Hippocampal formation (tissue), 2 donors: ENCODE data around the gene BLOC1S1.
"Not testable (repeated sequence)": the region's sequence is repeated elsewhere in the genome, so short reads cannot be mapped to it uniquely, and the experiment has no call there.

ENCODE experiments used
- DNase-seq, 2 donors: peaks; one replicate each; lab custom pipeline; 2025; lab: John Stamatoyannopoulos, UW

BLOC1S1 gene

GRCh38 chr12:55745361-55746173 is 29.7 kb downstream of the BLOC1S1 start:
- peak in 1 of 2 donors; percentile 38 for DNase-seq

- no peak for DNase-seq
These were observed 30.5 kb downstream of the BLOC1S1 start for GRCh38 chr12:55746174-55746912.

DNA sequence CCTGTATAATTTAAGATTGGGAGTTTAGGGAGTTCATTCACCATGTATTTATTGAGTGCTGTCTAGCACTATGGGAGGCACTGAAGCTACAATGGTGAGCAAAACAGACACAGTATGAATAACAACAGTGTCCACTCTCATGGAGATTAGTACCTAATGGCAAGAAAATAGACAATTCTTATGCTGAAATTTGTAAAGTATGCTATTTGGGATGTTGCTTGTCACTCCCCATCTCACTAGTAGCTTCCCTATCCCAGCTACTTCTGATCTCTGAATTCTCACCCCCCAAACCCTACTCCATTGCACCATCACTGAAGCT is 31.0 kb downstream of the BLOC1S1 start:
- DNase-seq = no peak

DNA sequence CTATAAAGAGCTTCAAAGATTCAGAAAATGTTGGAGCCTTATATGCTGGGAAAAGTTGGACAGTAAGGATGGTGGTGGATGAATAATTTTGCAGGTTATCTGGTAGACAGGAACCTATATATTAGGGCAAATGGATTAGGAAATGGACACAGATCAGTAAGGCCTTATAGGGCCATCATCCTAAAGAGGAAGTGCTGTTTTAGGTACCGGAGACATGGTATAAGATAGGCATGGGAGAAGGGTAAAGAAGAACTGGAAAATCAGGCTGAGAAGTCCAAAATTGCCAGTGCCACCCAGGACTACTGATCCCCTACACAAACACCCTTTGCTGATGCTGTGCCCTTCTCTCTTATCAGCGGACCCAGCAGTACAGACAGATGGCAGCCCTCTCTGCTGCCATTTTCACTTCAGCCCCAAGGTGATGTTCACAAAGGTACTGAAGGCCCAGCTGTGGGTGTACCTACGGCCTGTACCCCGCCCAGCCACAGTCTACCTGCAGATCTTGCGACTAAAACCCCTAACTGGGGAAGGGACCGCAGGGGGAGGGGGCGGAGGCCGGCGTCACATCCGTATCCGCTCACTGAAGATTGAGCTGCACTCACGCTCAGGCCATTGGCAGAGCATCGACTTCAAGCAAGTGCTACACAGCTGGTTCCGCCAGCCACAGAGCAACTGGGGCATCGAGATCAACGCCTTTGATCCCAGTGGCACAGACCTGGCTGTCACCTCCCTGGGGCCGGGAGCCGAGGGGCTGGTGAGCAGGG is 32.6 kb downstream of the BLOC1S1 start:
- no peak for DNase-seq

DNA sequence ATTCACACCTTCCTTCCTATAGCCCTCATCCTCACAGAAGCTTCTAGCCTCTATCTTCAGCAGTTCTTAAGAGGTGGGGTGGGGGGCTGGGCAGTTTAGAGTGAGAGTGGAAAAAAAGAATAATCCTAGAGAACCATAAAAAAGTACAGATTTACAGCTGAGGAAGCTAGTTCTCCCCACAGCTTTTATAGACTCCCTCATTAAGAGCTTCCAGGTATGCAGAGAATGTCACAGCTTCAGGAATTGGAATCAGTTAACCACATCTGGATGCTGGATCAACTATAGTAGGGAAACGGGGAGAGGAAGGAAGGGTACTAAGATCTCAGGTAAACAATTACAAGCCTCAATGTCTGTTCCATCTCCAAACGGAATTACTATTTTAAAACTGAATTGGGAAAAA is 39.4 kb downstream of the BLOC1S1 start:
- no peak for DNase-seq

DNA sequence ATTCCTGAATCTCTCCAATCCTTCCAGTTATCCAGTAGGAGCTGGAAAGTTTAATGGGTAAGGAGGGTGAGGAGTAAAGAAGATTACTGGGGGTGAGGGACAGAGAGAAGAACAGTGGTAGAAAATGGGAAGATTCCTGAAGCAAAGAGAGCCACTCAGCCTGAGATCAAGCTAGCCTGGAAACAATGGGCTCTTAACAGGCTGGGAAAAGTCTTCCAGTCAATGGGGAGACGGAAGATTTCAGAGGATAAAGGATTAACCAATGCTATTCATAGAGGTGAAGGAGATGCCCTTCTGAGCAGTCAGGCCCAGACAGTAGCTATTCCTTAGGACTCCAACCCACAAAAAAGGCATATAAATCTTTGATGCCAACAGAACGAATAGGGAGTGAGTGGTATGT is 41.9 kb downstream of the BLOC1S1 start:
- no peak for DNase-seq

GRCh38 chr12:55758575-55758974 is 42.7 kb downstream of the BLOC1S1 start:
- not testable (repeated sequence) for DNase-seq

GRCh38 chr12:55760663-55761062 is 44.8 kb downstream of the BLOC1S1 start:
- DNase-seq = no peak

DNA sequence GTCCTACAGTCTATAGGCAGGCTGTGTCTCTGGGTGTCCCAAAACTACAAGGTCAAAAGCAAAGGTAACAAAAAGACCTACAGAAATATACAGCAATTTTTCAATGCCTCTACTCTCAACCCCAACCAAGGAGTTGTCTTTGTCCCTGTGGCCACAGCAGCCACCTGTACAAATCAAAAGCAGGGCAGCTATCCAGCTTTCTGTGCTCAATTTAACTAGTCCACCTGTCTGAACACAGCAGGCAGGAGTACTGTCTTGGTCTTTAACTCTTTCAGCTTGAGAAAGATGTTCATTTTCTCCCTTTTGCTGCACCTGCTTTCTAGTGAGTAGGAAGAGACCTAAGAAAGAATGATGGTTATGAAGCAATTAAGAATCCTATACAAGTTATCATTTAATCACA is 46.8 kb downstream of the BLOC1S1 start:
- DNase-seq = no peak

DNA sequence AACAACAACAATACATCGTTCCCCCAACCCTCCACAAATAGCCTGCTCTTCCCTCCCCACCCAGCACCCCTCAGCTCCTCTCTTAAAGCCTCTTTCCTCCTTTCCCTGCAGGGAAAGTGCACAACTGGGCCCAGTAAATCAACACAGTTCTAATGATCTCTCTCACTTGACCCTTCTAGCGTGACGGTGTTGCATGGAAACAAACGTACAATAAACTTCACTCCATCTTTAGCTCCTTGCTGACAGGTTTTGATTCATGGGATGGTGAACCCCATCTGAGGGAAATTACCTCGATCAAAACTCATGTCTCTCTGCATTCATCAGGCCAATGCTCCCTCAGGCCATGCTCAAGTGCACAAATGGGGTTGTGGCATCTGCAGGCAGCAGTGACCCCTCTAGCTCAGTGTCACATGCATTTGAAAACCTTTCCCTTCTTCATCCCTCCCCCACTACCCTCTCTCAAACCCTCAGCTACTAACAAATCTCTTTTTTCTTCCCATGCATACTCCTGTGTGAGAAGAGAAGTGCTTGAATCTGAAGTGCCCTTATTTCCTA is 50.0 kb downstream of the BLOC1S1 start:
- no peak for DNase-seq

DNA sequence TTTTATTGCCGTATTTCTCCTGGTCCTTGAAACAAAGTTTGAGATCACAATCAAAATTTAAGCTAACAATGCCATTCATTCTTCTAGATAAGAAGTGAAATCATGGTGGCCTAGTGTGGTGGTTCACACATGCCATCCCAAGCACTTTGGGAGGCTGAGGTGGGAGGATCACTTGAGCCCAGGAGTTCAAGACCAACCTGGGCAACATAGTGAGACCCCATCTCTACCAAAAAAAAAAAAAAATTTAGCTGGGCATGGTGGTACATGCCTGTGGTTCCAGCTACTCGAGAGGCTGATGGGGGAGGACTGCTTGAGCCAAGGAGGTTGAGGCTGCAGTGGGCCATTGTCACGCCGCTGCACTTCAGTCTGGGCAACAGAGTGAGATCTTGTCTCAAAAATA is 51.3 kb downstream of the BLOC1S1 start:
- no peak for DNase-seq
